Lower lobe of right lung (tissue), 2 donors: ENCODE data around the gene SELENOF. TPM values are rescaled to one million over a fixed set of nuclear protein-coding genes. Genes with fewer than 3 reads are reported as not detected.

ENCODE experiments used
- ATAC-seq, 2 donors: fragments of 200-7000 bp; cut with Tn5 transposase; one replicate each; pipeline ENCODE4 v1.9.1; 2020 to 2022; ENCODE audit warnings: mild to moderate bottlenecking in 2 of 2, moderate library complexity in 2 of 2
- DNase-seq: peaks from one replicate; pipeline ENCODE4 v3.0.0-alpha.2; 2020
- H3K27ac ChIP-seq: fragments of 200-600 bp; one replicate; pipeline ENCODE4 v1.8.0; 2022
- H3K27me3 ChIP-seq: fragments of 200-600 bp; one replicate; pipeline ENCODE4 v1.8.0; 2022; ENCODE audit warnings: low read depth
- H3K36me3 ChIP-seq: fragments of 200-600 bp; one replicate; pipeline ENCODE4 v1.8.0; 2022; ENCODE audit warnings: mild to moderate bottlenecking
- H3K4me1 ChIP-seq: fragments of 200-600 bp; one replicate; pipeline ENCODE4 v1.8.0; 2022
- H3K4me3 ChIP-seq: fragments of 200-600 bp; one replicate; pipeline ENCODE4 v1.8.0; 2022; ENCODE audit warnings: mild to moderate bottlenecking
- H3K9me3 ChIP-seq: fragments of 200-600 bp; one replicate; pipeline ENCODE4 v1.8.0; 2022
- CTCF ChIP-seq: fragments of 200-600 bp; IDR thresholded peaks from one replicate; pipeline ENCODE4 v1.8.0; 2022; ENCODE audit warnings: antibody characterized with exemption, mild to moderate bottlenecking
- intact Hi-C: fragments of 100-400 bp; cut with DNase I; formaldehyde crosslinking; loops from one replicate; pipeline ENCODE4 v1.11.0; 2022
- total RNA-seq: library from RNA; stranded (reverse); fragmentation: NEBNext Ultra II Directional; extraction: Animal tissue kit (Norgen Biotek cat#: 25700); gene quantifications from one replicate; pipeline ENCODE4 v1.2.1, GENCODE V29; 2021
- donor health status: DM: no; HTN: yes; CAD: no; lungs with severe emphysema.

The SELENOF gene
- total RNA-seq, 1 donor from 2014 or later: 197 TPM

- DNase-seq (no peak), ATAC-seq (no peak)
- H3K27ac ChIP-seq: no peak overlapping the region
- H3K9me3 ChIP-seq: no peaks in the 10 kb centered on the region
- no peak overlapping the region for H3K4me3 ChIP-seq
- TF ChIP-seq CTCF: no peak
- no peaks in the 10 kb centered on the region for H3K27me3 ChIP-seq
- intact Hi-C loops: no loop called here
- H3K4me1 ChIP-seq: no peaks in the 10 kb centered on the region
- no peaks in the 10 kb centered on the region for H3K36me3 ChIP-seq
Observed at GRCh38 chr1:86888327-86888726, 25.6 kb downstream of the SELENOF start.

- no peak overlapping the region for H3K4me3 ChIP-seq
- H3K27me3 ChIP-seq: no peaks in the 10 kb centered on the region
- TF ChIP-seq CTCF: no peak
- H3K36me3 ChIP-seq: no peaks in the 10 kb centered on the region
- no peak overlapping the region for H3K27ac ChIP-seq
- intact Hi-C loops: no loop called here
- DNase-seq (no peak), ATAC-seq (no peak)
- no peaks in the 10 kb centered on the region for H3K9me3 ChIP-seq
- H3K4me1 ChIP-seq: no peaks in the 10 kb centered on the region
Observed at GRCh38 chr1:86887479-86888162, 26.3 kb downstream of the SELENOF start.

GRCh38 chr1:86875722-86876121 is 38.2 kb downstream of the SELENOF start:
- no peaks in the 10 kb centered on the region for H3K4me1 ChIP-seq
- no peak for TF ChIP-seq CTCF
- no peaks in the 10 kb centered on the region for H3K9me3 ChIP-seq
- H3K27ac ChIP-seq: no peak overlapping the region
- ATAC-seq (no peak), DNase-seq (no peak)
- H3K36me3 ChIP-seq: peaks cover 26% of the 10 kb centered on the region
- H3K27me3 ChIP-seq: no peaks in the 10 kb centered on the region
- intact Hi-C loops: no loop called here
- no peak overlapping the region for H3K4me3 ChIP-seq

GRCh38 chr1:86872086-86872485 is 41.8 kb downstream of the SELENOF start:
- no peaks in the 10 kb centered on the region for H3K4me1 ChIP-seq
- H3K9me3 ChIP-seq: no peaks in the 10 kb centered on the region
- H3K27ac ChIP-seq: no peak overlapping the region
- no peaks in the 10 kb centered on the region for H3K36me3 ChIP-seq
- no peak for ATAC-seq
- H3K27me3 ChIP-seq: no peaks in the 10 kb centered on the region
- no peak for TF ChIP-seq CTCF
- DNase-seq: no peak
- intact Hi-C loops: no loop called here
- H3K4me3 ChIP-seq: no peak overlapping the region

GRCh38 chr1:86871001-86871400 is 42.9 kb downstream of the SELENOF start:
- ATAC-seq (no peak), DNase-seq (no peak)
- Histone ChIP-seq H3K27ac (no peak overlapping the region), H3K9me3 (no peaks in the 10 kb centered on the region), H3K4me1 (no peaks in the 10 kb centered on the region), H3K27me3 (no peaks in the 10 kb centered on the region), H3K4me3 (no peak overlapping the region), H3K36me3 (no peaks in the 10 kb centered on the region)
- intact Hi-C loops: no loop called here
- no peak for TF ChIP-seq CTCF
